ENCODE results near the gene TLR6. TPM values are rescaled to one million over a fixed set of nuclear protein-coding genes. Genes with fewer than 3 reads are reported as not detected.

The TLR6 gene
- total and polyA plus RNA-seq, 10 of the 15 experiments (the other 5 are each of a cell fraction or from before 2014, with no cell fraction given), result 1.1 to 49.4 (median 12.5) TPM

DNA sequence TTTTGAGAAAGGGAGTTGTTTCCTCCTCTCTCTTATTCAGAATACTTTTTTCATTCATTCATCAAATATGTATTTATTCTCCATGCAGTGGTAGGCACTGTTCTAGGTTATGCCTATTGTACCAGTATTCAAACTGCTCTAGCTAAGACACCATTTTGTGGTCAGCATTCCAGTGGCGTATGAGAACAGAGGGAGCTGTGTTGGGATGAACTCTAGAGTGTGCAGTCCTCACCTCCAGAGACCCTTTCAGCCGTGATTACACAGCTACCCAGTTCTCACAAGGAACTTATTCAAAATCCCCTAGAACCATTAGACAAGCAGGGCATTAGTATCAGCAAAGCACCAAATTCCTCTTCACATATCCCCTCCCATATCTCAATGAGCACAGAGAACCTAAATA is 56.3 kb downstream of the TLR6 start (continued):
- TF ChIP-seq, protein P1, sequence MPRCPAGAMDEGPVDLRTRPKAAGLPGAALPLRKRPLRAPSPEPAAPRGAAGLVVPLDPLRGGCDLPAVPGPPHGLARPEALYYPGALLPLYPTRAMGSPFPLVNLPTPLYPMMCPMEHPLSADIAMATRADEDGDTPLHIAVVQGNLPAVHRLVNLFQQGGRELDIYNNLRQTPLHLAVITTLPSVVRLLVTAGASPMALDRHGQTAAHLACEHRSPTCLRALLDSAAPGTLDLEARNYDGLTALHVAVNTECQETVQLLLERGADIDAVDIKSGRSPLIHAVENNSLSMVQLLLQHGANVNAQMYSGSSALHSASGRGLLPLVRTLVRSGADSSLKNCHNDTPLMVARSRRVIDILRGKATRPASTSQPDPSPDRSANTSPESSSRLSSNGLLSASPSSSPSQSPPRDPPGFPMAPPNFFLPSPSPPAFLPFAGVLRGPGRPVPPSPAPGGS (IDR thresholded peaks at IDR 0.05; ENCODE audit: borderline replicate concordance, insufficient read depth, low read depth, low read length, poor library complexity, severe bottlenecking), result no peak
- TF ChIP-seq SMARCA5 (IDR thresholded peaks at IDR 0.05), result no peak

DNA sequence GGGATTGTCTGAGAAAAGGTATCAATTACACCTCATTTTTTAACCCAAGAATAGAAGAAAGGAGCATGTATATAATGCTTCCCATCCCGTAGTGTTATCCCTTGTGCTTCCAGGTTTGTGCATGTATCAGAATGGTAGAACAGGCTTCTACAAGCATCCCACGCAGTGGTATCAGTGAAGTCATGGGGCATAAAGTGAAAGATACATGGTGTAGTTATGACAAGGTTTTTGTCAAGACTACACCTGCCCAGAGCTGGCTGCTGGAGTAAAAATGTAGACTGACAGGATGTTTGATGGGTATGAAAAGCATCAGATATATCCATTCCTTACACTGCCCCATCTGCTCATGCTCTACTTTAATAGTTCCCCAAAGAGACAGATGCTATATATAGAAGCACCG is 61.5 kb downstream of the TLR6 start:
- intact Hi-C loops (cut with micrococcal nuclease; ENCODE audit: unreplicated experiment) (no loop called here), in situ Hi-C loops (cut with MboI) (no loop called here)
- ATAC-seq (peak; percentile 26), DNase-seq (ENCODE audit: low read depth, low spot score) (no peak), FAIRE-seq (no peak)
- BruUV-seq (replicated peaks), result no TSS peak
- H2AFZ ChIP-seq (ENCODE audit: control insufficient read depth, low read depth, low read length), result no peak overlapping the region
- H3K4me3 ChIP-seq, result no peak overlapping the region
- 94% methylated on average over 3 of the region's 3 CpGs for WGBS (ENCODE audit: insufficient coverage, insufficient replicate concordance, low lambda C conversion rate, missing lambda C conversion rate)
- H3K27me3 ChIP-seq (replicated peaks in 1 of 2; ENCODE audit: control insufficient read depth in 2 of 2, insufficient read depth in 2 of 2, low read length in 1 of 2), result no peaks in the 10 kb centered on the region
- H3K4me1 ChIP-seq (ENCODE audit: control insufficient read depth, insufficient read depth, low read length), result peaks cover 5% of the 10 kb centered on the region; the same call in 1 of the 2 replicates
- H3K27ac ChIP-seq (ENCODE audit: control insufficient read depth, insufficient read depth), result no peak overlapping the region
- H3K36me3 ChIP-seq (ENCODE audit: control insufficient read depth in 2 of 2, insufficient read depth in 2 of 2, low read length in 1 of 2), result peaks cover 2 to 28% of the 10 kb centered on the region in 2 experiments; a peak in 3 of 4 replicates
- H3K9ac ChIP-seq (ENCODE audit: control insufficient read depth, insufficient read depth, low read length), result no peak overlapping the region
- H4K20me1 ChIP-seq (ENCODE audit: control insufficient read depth, insufficient read depth), result no peaks in the 10 kb centered on the region
- ChIA-PET SMC1A (ENCODE audit: uncharacterized antibody, unreplicated experiment) (interaction anchor here (0.7 to 13.9 kb wide), 4 partner anchors 7 to 60 kb away, joined by 3 to 278 read pairs (median 55); partner anchors contain the start of genes TLR1 and TLR10), CTCF (interaction anchor here (0.6 to 2.8 kb wide), 8 partner anchors 8 to 307 kb away, joined by 3 to 11 read pairs (median 3); partner anchors contain the start of gene TLR10), RAD21 (ENCODE audit: unreplicated experiment) (interaction anchor here (0.5 to 5.3 kb wide), 4 partner anchors 13 to 557 kb away, joined by 3 to 15 read pairs (median 4); partner anchors contain the start of gene TLR10), POLR2A (interaction anchor here (0.7 to 1.4 kb wide), 6 partner anchors 9 to 1456 kb away, joined by 3 to 5 read pairs (median 4); no protein-coding TSS in a partner anchor)
- H3K4me2 ChIP-seq (ENCODE audit: control insufficient read depth, insufficient read depth), result no peak overlapping the region
- peaks cover 40% of the 10 kb centered on the region for H3K9me3 ChIP-seq (replicated peaks; ENCODE audit: control insufficient read depth, insufficient read depth, low read length)
- no peaks in the 10 kb centered on the region for H3K79me2 ChIP-seq (ENCODE audit: control insufficient read depth, insufficient read depth, low read length)
- TF ChIP-seq NR2C2 (IDR thresholded peaks at IDR 0.05; ENCODE audit: borderline replicate concordance, control insufficient read depth, insufficient read length, low read depth) (no peak), POLR2AphosphoS2 (IDR thresholded peaks at IDR 0.05; ENCODE audit: low read depth, low read length) (no peak), RAD51 (IDR thresholded peaks at IDR 0.05) (no peak), RCOR1 (conservative IDR thresholded peaks at IDR 0.05; ENCODE audit: low read depth, low read length) (no peak), SMAD1 (IDR thresholded peaks at IDR 0.05; ENCODE audit: low read depth, partially characterized antibody) (no peak), SIX5 (IDR thresholded peaks at IDR 0.05; ENCODE audit: low read depth, low read length, severe bottlenecking) (no peak)
